ENCODE data around the gene WNT9A.

Gene WNT9A

DNA sequence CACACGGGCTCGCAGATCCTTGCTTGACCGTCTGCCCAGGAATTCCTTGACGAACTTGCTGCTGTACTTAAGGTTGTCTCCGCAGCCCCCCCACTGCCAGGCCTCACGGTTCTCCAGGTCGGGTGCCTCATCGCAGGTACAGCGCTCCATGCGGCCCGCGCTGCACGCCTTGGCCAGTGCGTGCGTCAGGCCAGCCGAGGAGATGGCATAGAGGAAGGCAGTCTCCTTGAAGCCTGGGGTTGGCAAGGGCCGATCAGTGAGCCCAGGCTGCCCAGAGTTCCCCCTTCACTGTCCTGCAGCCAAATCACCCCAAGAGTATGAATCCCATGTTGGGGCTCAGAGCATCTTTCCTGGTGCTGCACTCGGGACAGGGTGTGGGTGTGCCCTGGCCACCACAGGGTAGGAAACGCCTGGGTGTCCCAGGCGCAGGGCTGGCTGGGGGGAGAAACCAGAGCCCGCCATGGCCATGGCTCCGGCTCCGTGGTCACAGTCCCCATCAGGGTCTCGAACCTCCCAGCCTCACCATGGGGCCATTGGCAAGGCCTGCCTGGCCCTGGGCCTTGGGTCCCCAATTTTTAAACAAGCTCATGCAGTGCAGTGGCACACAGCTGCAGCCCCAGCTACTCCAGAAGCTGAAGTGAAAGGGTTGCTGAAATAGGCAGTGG, 23.4 kb downstream of the WNT9A start:
- TF ChIP-seq, protein P1, sequence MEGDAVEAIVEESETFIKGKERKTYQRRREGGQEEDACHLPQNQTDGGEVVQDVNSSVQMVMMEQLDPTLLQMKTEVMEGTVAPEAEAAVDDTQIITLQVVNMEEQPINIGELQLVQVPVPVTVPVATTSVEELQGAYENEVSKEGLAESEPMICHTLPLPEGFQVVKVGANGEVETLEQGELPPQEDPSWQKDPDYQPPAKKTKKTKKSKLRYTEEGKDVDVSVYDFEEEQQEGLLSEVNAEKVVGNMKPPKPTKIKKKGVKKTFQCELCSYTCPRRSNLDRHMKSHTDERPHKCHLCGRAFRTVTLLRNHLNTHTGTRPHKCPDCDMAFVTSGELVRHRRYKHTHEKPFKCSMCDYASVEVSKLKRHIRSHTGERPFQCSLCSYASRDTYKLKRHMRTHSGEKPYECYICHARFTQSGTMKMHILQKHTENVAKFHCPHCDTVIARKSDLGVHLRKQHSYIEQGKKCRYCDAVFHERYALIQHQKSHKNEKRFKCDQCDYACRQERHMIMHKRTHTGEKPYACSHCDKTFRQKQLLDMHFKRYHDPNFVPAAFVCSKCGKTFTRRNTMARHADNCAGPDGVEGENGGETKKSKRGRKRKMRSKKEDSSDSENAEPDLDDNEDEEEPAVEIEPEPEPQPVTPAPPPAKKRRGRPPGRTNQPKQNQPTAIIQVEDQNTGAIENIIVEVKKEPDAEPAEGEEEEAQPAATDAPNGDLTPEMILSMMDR (IDR thresholded peaks at IDR 0.05; ENCODE audit: low read depth, low read length): no peak
- no peak overlapping the region for H3K4me3 ChIP-seq (ENCODE audit: low read depth, low read length)

DNA sequence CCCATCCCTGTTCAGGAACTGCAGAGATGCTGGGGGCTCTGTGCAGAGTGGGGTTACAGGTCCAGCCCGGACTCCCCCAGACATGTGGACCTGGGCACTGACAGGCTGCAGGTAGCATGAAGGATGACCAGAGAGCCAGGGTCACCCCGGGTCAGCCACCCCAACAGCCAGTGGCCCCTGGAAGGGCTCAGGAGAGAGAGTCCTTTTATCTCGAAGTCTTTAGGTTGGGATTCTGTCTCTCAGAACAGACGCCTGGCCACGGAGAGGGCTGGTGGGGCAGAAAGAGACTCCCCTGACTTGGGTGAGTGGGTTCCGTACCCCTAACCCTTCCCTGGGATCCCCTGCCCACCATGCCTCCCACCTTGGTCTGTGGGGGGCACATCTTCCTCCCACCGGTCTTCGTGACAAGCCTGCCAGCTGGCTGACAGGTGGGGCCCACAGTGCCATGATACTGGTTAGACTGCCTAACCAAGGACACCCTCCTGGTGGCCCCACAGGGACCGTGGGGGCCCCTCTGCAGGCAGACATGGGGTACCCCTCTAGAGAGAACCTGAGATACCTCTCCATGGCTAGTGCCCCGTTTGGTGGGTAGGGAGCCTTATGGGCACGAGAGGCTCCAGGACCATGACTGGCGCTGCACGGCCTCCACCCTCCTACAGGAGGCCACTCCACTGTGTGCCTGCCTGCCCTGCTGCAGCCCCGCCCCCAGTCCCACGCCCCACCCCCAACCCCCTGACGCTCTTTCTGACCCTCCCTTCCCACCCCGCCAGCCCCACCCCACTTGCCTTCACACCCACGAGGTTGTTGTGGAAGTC, 24.2 kb downstream of the WNT9A start:
- H3K4me3 ChIP-seq (ENCODE audit: low read depth, low read length): no peak overlapping the region

DNA sequence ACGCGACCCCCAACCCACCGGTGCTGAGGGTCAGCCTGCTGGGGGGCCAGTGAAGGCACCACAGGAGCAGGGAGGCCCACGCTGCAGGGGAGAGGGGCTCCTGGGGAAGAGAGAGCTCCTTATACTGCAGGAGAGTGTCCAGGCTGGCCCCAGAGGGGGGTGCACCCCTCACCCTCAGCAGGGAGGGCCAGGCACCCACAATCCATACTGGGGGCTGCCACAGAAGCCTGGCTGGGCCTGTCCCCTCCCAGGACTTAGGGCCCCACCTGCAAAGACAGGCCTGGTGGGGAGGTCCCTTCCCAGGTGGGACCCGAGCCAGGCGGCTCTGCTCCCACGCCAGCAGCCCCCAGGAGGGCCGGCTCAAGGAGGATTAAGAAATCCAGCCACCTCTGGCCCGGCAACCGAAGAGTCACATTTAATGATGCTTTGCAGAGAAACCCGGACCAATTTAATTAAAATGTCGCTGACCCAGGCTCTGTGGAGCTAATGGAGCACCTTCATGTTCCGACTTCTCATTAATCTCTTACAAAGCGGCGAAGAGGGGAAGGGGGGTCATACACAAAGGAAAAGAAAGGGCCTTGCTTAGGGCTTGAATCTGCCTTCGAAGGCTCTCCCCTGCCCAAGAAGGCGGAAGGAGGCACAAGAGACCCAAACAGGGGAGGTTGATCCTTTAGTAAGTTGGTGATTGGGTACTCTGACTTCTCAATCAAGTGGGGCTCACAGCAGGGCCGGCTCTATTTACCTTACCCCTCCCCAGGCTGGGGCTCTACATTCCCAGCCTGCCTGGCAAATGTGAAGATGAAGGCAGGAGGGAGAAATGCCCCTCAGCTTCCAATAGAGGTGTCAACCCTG, 25.0 kb downstream of the WNT9A start:
- TF ChIP-seq, protein P1 (IDR thresholded peaks at IDR 0.05; ENCODE audit: low read depth, low read length): no peak
- no peak overlapping the region for H3K4me3 ChIP-seq (ENCODE audit: low read depth, low read length)

More for the DNA sequence above, 24.2 kb downstream of the WNT9A start:
- TF ChIP-seq, protein P1 (IDR thresholded peaks at IDR 0.05; ENCODE audit: low read depth, low read length): no peak

DNA sequence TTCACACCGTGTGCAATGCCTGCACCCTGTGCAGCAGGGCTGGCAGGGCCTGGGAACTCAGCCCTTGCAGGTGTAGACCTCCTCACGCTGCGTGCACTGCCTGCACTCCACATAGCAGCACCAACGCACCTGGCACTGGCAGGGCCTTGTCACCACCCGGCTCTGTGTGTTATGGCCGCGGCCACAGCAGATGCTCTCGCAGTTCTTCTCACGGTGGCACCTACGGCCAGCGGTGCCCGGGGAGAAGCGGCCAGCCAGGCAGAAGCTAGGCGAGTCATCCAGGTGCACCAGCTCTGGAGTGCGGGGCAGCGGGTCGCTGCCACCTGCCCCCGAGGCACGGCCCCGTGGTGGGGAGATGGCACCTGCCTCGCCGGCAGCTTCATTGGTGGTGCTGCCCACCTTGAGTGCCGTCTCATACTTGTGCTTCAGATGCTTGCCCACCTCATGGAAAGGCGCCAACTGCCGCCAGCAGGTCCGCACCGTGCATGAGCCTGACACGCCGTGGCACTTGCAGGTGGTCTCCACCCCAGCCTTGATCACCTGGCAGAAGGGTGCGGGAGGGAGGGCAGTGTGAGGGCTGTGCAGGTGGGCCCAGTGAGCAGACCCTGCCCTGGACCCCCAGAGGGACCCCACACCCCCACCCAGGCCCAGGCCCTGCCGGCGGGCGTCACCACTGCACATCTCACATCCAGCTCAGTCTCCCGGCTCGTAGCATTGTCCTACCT, 26.1 kb downstream of the WNT9A start:
- TF ChIP-seq, protein P1 (IDR thresholded peaks at IDR 0.05; ENCODE audit: low read depth, low read length): no peak
- no peak overlapping the region for H3K4me3 ChIP-seq (ENCODE audit: low read depth, low read length)

DNA sequence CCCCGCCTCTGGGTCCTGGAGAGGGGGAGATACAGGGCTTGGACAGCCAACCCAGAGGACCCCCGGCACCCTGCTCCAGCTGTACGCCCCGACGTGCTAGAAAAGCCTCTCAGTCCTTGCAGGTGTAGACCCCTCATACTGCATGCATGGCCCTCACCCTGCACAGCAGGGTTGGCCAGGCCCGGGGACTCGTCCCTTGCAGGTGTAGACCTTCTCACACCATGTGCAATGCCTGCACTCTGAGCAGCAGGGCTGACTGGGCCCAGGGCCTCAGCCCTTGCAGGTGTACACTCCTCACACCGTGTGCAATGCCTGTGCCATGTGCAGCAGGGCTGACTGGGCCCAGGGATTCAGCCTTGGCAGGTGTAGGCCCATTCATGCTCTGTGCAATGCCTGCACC, 26.8 kb downstream of the WNT9A start:
- TF ChIP-seq, protein P1 (IDR thresholded peaks at IDR 0.05; ENCODE audit: low read depth, low read length): no peak

DNA sequence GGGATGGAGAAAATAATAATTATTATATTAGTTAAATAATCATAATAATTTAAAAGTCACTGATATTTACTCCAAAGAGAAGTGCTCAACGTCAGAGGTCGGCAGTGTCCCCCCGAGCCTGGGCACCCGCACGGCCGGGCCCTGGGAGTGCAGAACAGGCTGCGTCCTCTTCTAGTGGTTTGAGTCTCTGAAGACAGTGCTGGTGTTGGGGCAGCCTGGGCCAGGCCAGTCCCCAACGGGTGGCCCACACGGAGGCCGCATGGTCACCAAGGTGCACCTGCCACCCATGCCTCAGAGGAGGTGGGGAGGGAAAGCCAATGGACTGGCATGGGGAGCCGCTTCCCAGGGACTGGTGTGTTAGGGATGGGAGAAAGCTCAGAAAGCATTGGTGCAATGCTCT, 27.3 kb downstream of the WNT9A start:
- TF ChIP-seq, protein P1 (IDR thresholded peaks at IDR 0.05; ENCODE audit: low read depth, low read length): no peak
- no peak overlapping the region for H3K4me3 ChIP-seq (ENCODE audit: low read depth, low read length)

More for the DNA sequence above, 26.8 kb downstream of the WNT9A start:
- H3K4me3 ChIP-seq (ENCODE audit: low read depth, low read length): no peak overlapping the region

Data from WI38 (cell line).